Left colon (tissue), 2 donors: ENCODE results near the gene AUTS2. TPM values are rescaled to one million over a fixed set of nuclear protein-coding genes. Genes with fewer than 3 reads are reported as not detected.
A peak's percentile ranks its signal among the peaks of the same experiment; 100 is the strongest.
"Not testable (repeated sequence)": the region's sequence is repeated elsewhere in the genome, so short reads cannot be mapped to it uniquely, and the experiment has no call there.

Source experiments
- ATAC-seq: fragments of 200-7000 bp; cut with Tn5 transposase; one replicate; pipeline ENCODE4 v1.9.1; 2020; ENCODE audit warnings: mild to moderate bottlenecking, moderate library complexity
- DNase-seq, 2 donors: peaks; one replicate each; pipeline ENCODE4 v3.0.0-alpha.2; 2020
- intact Hi-C, 2 donors: fragments of 100-400 bp; cut with DNase I in 1 of 2; cut with micrococcal nuclease in 1 of 2; formaldehyde crosslinking; loops; one replicate each; pipeline versions ENCODE4 v1.11.2 to v1.14.0; 2022; cut with DNase I, micrococcal nuclease
- total RNA-seq, 2 donors: library from RNA; stranded (reverse); fragmentation: NEBNext Ultra II Directional; extraction: Animal tissue kit (Norgen Biotek cat#: 25700); gene quantifications; one replicate each; pipeline ENCODE4 v1.2.1, GENCODE V29; 2021
- donor health status: DM: no; HTN: no; CAD: no.
- donor health status: DM: yes; HTN: yes; CAD: no.

Gene AUTS2
- total RNA-seq, 2 donors from 2014 or later, result 43.3 to 44.2 TPM

GRCh38 chr7:70590126-70590854 is 992.0 kb downstream of the AUTS2 start:
- DNase-seq, result no peak
- ATAC-seq, result peak; percentile 79
- intact Hi-C loops, result no loop called here

- no peak for DNase-seq
- no peak for ATAC-seq
- intact Hi-C loops, result no loop called here
Measured at GRCh38 chr7:70591643-70592042, 993.4 kb downstream of the AUTS2 start.

- ATAC-seq (no peak), DNase-seq (no peak)
- intact Hi-C loops, result no loop called here
Measured at GRCh38 chr7:70592171-70592570, 993.9 kb downstream of the AUTS2 start.

- intact Hi-C loops, result no loop called here
- ATAC-seq (no peak), DNase-seq (no peak)
Measured at GRCh38 chr7:70594170-70594569, 995.9 kb downstream of the AUTS2 start.

- DNase-seq, ATAC-seq, intact Hi-C loops: not testable (repeated sequence)
Measured at GRCh38 chr7:70594885-70595284, 996.6 kb downstream of the AUTS2 start.

GRCh38 chr7:70595370-70595754 is 997.1 kb downstream of the AUTS2 start:
- ATAC-seq (no peak), DNase-seq (no peak)
- intact Hi-C loops, result no loop called here

GRCh38 chr7:70595755-70596597 is 997.7 kb downstream of the AUTS2 start:
- ATAC-seq (peak; percentile 53), DNase-seq (peak; percentile 47 to 61)
- intact Hi-C loops, result no loop called here

- intact Hi-C loops, result no loop called here
- ATAC-seq (peak; percentile 5), DNase-seq (no peak)
Measured at GRCh38 chr7:70596598-70596913, 998.3 kb downstream of the AUTS2 start.

GRCh38 chr7:70597066-70597465 is 998.8 kb downstream of the AUTS2 start:
- intact Hi-C loops, result no loop called here
- no peak for ATAC-seq
- no peak for DNase-seq

GRCh38 chr7:70598976-70599375 is 1000.7 kb downstream of the AUTS2 start:
- DNase-seq (peak; percentile 69 to 82), ATAC-seq (peak; percentile 80)
- intact Hi-C loops, result no loop called here

- intact Hi-C loops, result no loop called here
Measured at GRCh38 chr7:70599446-70600190, 1001.3 kb downstream of the AUTS2 start.

GRCh38 chr7:70600993-70601392 is 1002.7 kb downstream of the AUTS2 start:
- intact Hi-C loops, result no loop called here
- DNase-seq (no peak), ATAC-seq (no peak)

More at GRCh38 chr7:70599446-70600190, 1001.3 kb downstream of the AUTS2 start:
- peak in 1 of 2 donors; percentile 66 for DNase-seq
- peak; percentile 57 for ATAC-seq

- ATAC-seq, result peak; percentile 30
Measured at GRCh38 chr7:70602117-70602516, 1003.8 kb downstream of the AUTS2 start.

GRCh38 chr7:70607281-70607680 is 1009.0 kb downstream of the AUTS2 start:
- DNase-seq (no peak), ATAC-seq (no peak)
- intact Hi-C loops, result no loop called here

More at GRCh38 chr7:70602117-70602516, 1003.8 kb downstream of the AUTS2 start:
- no peak for DNase-seq
- intact Hi-C loops, result no loop called here

- ATAC-seq (no peak), DNase-seq (no peak)
- intact Hi-C loops, result no loop called here
Measured at GRCh38 chr7:70607759-70608158, 1009.5 kb downstream of the AUTS2 start.

GRCh38 chr7:70608229-70608628 is 1010.0 kb downstream of the AUTS2 start:
- DNase-seq, result no peak
- intact Hi-C loops, result no loop called here
- ATAC-seq, result no peak

GRCh38 chr7:70612811-70613210 is 1014.5 kb downstream of the AUTS2 start:
- intact Hi-C loops, result no loop called here
- ATAC-seq (no peak), DNase-seq (no peak)

- DNase-seq (peak; percentile 40 to 56), ATAC-seq (peak; percentile 61)
- intact Hi-C loops, result no loop called here
Measured at GRCh38 chr7:70614237-70615045, 1016.2 kb downstream of the AUTS2 start.
